ENCODE data around the gene SUPT3H.
"Not testable (repeated sequence)": the region's sequence is repeated elsewhere in the genome, so short reads cannot be mapped to it uniquely, and the experiment has no call there.

SUPT3H gene

GRCh38 chr6:44868335-44868668 is 509.4 kb downstream of the SUPT3H start:
- DNase-seq = no peak

- no peak for DNase-seq
Measured at GRCh38 chr6:44867571-44868334, 510.0 kb downstream of the SUPT3H start.

- not testable (repeated sequence) for DNase-seq
Measured at GRCh38 chr6:44865184-44865583, 512.5 kb downstream of the SUPT3H start.

- DNase-seq = no peak
Measured at GRCh38 chr6:44859901-44860410, 517.8 kb downstream of the SUPT3H start.

GRCh38 chr6:44858998-44859397 is 518.7 kb downstream of the SUPT3H start:
- peak; percentile 26 for DNase-seq

GRCh38 chr6:44856479-44856878 is 521.3 kb downstream of the SUPT3H start:
- DNase-seq = no peak

- DNase-seq = no peak
Measured at GRCh38 chr6:44855562-44856411, 521.9 kb downstream of the SUPT3H start.

GRCh38 chr6:44854712-44855443 is 522.9 kb downstream of the SUPT3H start:
- DNase-seq = no peak

GRCh38 chr6:44851176-44851575 is 526.6 kb downstream of the SUPT3H start:
- DNase-seq = no peak

GRCh38 chr6:44850312-44850711 is 527.4 kb downstream of the SUPT3H start:
- no peak for DNase-seq

GRCh38 chr6:44849806-44850205 is 527.9 kb downstream of the SUPT3H start:
- DNase-seq = no peak

- no peak for DNase-seq
Measured at GRCh38 chr6:44843734-44844133, 534.0 kb downstream of the SUPT3H start.

- DNase-seq = no peak
Measured at GRCh38 chr6:44842616-44843015, 535.1 kb downstream of the SUPT3H start.

- DNase-seq = no peak
Measured at GRCh38 chr6:44841829-44842228, 535.9 kb downstream of the SUPT3H start.

- no peak for DNase-seq
Measured at GRCh38 chr6:44837741-44838140, 540.0 kb downstream of the SUPT3H start.

GRCh38 chr6:44837255-44837654 is 540.5 kb downstream of the SUPT3H start:
- no peak for DNase-seq

GRCh38 chr6:44833248-44833647 is 544.5 kb downstream of the SUPT3H start:
- no peak for DNase-seq

- no peak for DNase-seq
Measured at GRCh38 chr6:44831002-44831610, 546.6 kb downstream of the SUPT3H start.

- DNase-seq = peak; percentile 2
Measured at GRCh38 chr6:44829836-44830235, 547.9 kb downstream of the SUPT3H start.

GRCh38 chr6:44828780-44829179 is 549.0 kb downstream of the SUPT3H start:
- DNase-seq = no peak

GRCh38 chr6:44826025-44826676 is 551.6 kb downstream of the SUPT3H start:
- no peak for DNase-seq

GRCh38 chr6:44825273-44825672 is 552.5 kb downstream of the SUPT3H start:
- DNase-seq = no peak
